KOPT-K1 (cell line): ENCODE data around the gene BID.

Experiments
- H3K27ac ChIP-seq: fragments of 200-600 bp; sonication (generic); 2 replicates; pipeline ENCODE4 v1.5.1; 2016; ENCODE audit warnings: antibody characterized with exemption, mild to moderate bottlenecking, low read depth, low read length; ENCODE audit not compliant: poor library complexity, severe bottlenecking
- H3K36me3 ChIP-seq: fragments of 200-600 bp; sonication (generic); 2 replicates; pipeline ENCODE4 v1.5.1; 2017; ENCODE audit warnings: antibody characterized with exemption, mild to moderate bottlenecking, low read length, moderate library complexity; ENCODE audit not compliant: insufficient read depth
- H3K9me3 ChIP-seq: fragments of 200-600 bp; sonication (generic); 2 replicates; pipeline ENCODE4 v1.5.1; 2017; ENCODE audit warnings: antibody characterized with exemption, low read length, mild to moderate bottlenecking; ENCODE audit not compliant: insufficient read depth, poor library complexity, severe bottlenecking

The BID gene

DNA sequence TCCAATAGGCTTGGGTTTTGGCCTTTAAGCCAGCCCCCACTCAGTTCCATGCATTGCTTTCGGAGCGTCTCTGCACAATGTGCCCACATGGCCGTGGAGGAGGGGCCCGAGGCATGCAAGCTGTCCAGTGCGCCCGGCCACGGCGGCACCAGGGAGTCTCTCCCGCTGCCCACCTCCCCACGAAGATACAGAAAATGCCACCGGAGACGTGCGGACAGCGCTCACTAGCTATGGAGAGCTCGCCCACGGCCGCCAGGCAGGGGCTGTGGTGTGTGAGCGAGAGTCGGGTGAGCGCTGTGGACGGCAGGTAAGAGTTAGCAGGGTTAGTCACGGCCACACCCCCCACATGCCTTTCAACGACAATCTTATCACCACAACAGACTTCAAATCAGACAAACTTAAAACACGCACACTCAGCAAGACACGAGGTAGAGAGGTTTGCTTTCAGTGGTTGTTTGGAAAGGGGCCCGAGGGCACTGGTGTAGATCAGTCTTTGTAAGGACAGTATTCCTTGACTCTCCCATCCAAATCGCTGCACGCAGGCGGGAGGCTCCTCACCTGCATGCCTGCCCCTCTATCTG is 18.7 kb upstream of the BID start:
- no peaks in the 10 kb centered on the region for H3K9me3 ChIP-seq
- peak overlapping the region; percentile 67 for H3K27ac ChIP-seq
- no peaks in the 10 kb centered on the region for H3K36me3 ChIP-seq

DNA sequence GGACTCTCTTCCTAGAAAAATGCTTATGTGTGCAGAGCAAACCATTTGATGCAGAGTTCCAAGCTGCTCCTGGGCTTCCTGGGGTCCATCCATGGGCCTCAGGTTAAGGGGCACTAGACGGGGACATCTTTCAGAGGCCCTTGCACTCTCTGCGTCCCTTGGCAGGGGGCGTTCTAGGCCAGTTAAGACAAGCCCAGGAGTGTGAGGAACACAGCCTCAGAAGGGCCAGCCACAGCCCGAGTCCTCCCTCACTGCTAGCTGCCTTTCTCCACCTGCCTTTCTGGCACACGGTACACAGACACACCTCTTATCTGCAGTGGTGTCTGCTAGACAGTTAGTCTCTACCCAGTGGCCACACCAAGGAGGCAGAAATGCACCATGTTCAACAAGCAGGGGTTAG is 18.0 kb upstream of the BID start:
- Histone ChIP-seq H3K27ac (peak overlapping the region; percentile 67), H3K9me3 (no peaks in the 10 kb centered on the region), H3K36me3 (no peaks in the 10 kb centered on the region)

DNA sequence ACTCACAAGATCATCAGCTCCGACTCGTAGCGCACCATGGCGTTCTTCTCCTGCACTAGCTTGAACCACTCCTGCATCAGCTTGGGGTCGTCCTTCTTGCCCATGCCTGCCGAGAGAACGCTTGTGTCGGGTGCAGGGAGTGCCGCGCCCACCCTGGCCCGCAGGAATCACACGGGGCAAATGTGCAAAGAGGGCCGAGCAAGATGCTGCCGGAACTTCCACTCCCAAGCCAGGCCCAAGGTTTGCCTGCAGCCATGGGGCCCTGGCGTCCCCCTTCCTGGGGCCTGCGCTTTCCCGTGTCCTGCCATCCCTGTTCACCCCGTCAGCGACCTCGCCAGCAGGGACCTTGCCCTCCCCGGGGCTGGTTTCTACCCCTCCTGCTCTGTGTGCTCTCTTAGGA is 16.9 kb upstream of the BID start:
- no peaks in the 10 kb centered on the region for H3K9me3 ChIP-seq
- no peaks in the 10 kb centered on the region for H3K36me3 ChIP-seq
- H3K27ac ChIP-seq = peak overlapping the region; percentile 67

DNA sequence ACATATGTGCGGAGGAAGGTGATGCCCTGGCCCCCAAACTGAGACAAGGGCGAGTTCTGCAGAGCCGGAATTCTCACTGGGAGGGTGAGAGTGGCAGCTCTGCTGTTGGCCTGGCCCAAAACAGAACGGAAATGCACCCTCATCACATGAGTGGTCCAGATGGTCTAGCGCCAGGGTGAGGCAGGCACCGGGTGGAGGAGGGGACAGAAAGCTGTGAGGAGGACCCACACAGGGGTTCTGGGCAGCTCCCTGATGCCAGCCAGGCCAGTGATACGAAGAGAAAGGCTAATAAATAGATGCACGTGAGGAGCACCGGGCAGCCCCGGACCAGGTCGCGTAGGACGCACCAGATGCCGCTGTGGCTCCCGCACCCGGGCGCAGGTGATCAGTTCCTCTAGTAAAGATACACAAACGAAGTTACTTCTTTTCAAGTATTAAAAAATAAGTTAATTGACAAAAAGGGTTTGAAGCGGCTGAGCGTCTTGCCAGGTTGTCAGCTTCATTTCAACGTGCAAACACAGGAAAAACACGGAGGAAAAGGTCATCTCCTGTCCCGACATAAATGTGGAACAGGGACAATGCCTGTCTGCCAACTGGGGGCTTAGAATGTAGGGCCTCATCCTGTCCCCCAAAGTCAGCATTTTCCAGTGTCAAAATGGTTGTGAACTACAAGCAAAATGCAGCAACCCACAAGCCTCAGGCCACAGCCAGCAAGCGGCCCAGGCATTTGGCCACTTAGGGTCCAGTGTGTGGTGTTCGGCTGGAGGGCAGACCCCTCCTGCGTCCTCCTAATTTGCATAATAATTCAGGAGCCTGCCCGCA is 15.3 kb upstream of the BID start:
- Histone ChIP-seq H3K9me3 (no peaks in the 10 kb centered on the region), H3K36me3 (no peaks in the 10 kb centered on the region)

DNA sequence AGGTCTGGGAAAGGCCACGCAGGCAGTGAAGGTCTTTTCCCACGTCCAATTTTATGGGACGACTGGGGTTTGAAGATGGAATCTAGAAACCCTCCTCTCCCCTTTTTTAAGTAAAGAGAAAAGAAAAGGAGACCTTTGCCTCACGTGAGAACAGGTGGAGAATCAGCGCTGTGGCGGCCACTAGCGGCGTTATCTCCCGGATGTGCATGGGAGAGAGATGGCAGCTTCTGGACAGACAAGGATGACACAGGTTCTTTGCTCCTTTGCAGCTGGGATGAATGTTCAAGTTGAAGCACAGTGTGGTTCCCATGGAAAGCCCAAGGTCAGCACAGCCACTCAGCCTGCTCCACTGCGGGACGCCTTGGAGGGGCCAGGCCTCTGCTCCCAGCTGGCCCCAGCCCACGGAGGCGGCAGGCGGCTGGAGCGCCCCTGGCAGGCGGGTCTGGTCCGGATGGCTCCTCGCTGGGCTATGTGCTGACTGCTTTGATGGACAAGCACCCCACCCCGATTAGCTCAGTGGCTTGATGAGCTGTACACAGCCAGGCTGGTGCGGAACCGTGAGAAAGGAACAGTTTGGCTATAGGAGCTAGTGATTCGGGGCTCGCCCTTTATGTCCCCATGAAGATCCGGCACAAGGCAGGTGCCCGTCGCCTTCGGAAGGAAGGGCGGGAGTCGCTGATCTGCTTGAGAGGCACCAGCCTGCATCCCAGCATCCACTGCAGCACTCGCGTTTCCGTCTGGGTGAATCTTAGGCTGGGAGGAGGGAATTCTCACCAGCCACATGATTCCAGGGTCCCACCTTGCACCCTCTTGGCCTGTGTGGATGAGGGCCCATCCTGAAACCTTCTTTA is 14.5 kb upstream of the BID start:
- peak overlapping the region; percentile 98 for H3K27ac ChIP-seq
- H3K9me3 ChIP-seq = no peaks in the 10 kb centered on the region
- H3K36me3 ChIP-seq = no peaks in the 10 kb centered on the region

More for the DNA sequence above, 15.3 kb upstream of the BID start:
- H3K27ac ChIP-seq = peak overlapping the region; percentile 98

DNA sequence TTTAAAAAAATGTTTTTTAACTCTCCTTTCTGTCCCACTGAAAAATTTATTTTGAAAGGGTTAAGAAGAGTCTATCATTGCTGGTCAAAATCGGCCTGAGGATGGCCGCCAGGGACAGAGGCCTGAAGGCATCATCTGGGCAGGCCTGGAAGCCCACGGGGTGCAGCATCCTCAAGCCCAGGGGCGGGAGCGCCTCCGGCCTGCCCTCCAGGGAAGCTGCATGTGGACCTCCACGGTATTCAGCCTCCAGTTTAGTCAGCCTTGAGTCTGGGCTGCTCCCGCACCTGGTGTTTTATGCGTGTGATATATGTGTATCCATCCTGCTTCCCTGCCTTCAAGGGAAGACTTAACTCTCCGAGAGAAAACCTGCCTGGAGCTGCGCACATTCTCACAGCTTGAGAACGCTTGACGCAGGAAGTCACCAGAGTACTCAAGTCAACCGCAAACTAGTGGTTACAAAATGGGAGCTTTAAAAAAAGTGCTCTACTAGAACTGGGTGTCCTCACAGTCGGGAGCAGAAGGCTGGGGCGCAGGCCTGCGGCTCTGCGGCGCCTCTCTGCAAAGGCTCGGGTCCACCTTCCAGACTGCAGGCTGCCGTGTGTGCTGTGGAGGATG is 13.6 kb upstream of the BID start:
- H3K9me3 ChIP-seq = no peaks in the 10 kb centered on the region
- H3K27ac ChIP-seq = peak overlapping the region; percentile 98
- no peaks in the 10 kb centered on the region for H3K36me3 ChIP-seq

DNA sequence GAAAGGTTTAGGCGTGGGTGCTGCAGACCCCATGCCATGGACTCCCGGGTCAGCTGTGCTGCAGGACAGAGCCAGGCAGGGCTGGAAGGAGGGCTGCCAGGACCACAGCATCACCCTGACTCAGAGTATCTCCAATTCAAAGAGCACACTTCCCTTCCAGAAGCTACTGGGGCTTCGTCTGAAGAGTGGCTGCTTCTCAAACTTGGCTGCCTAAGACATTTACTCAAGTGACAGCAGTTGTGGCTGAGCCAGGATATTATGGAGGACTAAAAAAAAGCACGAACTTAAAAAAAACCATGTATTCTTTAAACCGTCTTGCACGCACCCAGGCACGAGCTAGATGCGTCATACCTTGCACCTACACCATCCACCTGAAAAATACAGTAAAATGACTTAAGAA is 13.0 kb upstream of the BID start:
- Histone ChIP-seq H3K27ac (peak overlapping the region; percentile 98), H3K9me3 (no peaks in the 10 kb centered on the region), H3K36me3 (no peaks in the 10 kb centered on the region)

DNA sequence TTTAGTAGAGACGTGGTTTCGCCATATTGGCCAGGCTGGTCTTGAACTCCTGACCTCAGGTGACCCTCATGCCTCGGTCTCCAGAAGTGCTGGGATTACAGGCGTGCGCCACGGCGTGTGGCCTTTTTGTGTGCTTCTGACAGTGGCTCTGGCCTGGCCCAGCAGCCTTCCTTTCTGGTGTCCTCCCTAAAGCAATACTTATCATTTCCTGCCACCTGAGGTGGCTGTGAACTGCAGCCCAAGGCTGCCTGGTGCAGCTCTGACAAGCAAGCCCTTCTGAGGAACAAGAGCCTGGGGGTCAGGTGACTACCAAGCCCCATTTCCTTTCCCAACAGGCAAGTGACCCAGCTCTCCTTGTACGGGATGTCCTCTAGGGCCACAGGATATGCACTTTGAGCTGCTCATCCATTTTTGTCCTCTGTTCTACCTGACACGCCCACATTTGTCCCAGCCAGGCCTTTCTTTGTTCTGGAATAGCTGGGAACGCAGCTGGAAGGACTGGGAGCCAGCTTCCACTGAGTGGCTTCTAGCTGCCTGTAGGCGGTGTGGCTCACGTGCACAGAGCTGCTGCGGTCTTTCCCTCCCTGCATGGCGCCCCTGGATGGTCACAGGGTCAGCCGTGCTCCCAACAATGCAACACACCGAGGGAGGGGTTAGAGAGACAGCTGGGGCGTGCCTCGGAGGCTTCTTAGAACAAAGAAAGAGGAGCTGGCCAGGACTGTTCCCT is 12.3 kb upstream of the BID start:
- Histone ChIP-seq H3K9me3 (no peaks in the 10 kb centered on the region), H3K27ac (peak overlapping the region; percentile 98), H3K36me3 (no peaks in the 10 kb centered on the region)

DNA sequence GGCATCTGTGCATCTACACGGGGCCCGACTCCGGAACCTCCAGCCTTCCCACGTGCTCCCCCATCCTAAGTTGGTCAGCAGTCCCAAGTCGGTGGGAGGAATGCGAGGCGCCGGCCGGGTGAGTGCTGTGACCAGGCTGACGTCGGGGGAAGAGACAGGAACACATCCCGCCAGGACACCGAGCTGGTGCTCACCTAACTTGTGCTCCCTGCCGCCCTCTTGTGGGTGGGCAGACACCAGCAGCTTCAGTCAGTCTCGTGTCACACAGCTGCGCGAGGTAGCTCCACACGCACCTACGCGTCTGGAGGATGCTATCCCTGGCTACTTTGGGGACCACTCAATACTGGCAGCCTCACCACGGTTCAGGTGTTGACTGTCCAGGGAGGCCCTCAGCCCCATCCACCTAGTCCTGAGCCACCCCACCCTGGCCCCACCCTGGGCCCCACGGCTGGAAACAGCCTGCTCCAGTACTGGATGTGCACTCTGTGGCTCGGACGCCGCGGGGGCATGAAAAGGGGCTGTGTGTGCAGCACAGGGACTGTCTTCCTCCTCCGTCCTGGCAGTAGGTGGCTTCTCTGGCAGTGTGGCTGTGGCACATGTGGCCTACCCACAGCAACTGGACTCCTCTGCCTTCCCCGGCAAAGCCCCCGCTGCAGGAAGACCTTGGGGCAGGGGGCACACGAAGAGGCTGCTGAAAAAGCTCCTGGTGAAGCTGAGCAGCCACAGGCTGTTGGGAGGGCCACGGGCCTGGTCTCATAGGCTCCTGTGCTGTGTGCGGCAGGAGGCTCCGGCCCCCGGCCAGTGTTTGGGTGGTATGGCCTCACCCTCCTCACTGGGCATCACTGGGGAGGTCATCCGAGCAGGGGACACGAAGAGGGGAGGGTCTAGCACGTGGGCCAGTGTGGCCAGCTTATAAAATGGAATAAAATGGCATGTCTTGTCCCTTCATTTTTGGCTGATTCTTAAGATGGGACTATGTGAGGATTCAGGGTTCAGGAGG is 11.2 kb upstream of the BID start:
- Histone ChIP-seq H3K9me3 (no peaks in the 10 kb centered on the region), H3K27ac (peak overlapping the region; percentile 98), H3K36me3 (no peaks in the 10 kb centered on the region)

DNA sequence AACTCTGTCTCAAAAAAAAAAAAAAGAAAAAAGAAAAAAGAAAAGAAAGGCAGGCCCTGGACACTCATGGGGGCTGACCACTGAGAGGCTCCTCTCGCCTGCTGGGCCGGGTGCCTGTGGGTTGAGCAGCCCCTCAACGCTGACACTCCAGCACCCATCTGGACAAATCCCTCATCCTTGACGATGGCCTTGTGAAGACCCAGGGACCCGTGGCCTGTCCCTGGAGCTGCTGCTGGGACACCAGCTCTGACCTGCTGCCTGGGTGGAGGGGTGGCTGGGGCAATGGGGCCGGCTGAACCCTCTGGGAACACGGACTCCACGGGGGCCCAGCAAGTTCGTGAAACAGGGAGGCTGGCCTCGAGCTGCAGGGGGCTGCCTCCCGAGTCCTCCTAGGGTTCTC is 10.5 kb upstream of the BID start:
- Histone ChIP-seq H3K9me3 (no peaks in the 10 kb centered on the region), H3K36me3 (no peaks in the 10 kb centered on the region), H3K27ac (peak overlapping the region; percentile 98)

DNA sequence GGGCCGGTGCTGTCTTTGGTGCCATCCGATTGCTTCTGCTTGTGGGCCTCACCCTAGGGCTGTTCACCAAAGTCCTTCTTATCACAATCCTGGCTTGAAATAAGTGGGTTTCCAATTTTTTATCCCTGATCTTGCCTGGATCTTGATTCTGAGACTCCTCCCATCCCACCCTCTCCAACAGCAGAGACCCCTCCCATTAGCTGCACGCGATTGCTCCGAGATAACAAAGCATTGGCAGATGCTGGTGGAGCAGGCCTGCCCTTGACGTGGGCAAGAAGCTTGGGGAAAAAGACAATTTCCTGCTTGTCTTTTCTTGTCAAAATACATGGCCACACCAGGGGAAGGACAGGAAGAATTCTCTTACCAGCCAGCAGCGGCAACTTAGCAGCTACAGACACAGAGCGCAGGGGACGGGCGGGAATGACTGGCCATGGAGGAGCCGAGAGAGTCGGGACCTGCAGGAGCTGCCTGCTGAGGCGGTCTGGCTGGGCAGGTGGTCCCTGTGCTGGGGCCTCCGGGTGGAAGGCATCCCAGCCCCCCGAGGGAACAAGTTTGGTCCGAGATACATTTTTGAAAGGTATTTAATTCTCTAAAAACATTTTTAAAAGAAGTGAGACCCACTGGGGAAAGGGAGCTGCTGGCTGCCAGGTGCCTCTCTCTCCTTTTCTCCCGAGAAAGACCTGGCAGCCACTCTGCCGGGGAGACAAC is 9.7 kb upstream of the BID start:
- H3K9me3 ChIP-seq = no peaks in the 10 kb centered on the region
- H3K36me3 ChIP-seq = no peaks in the 10 kb centered on the region
- peak overlapping the region; percentile 100 for H3K27ac ChIP-seq

DNA sequence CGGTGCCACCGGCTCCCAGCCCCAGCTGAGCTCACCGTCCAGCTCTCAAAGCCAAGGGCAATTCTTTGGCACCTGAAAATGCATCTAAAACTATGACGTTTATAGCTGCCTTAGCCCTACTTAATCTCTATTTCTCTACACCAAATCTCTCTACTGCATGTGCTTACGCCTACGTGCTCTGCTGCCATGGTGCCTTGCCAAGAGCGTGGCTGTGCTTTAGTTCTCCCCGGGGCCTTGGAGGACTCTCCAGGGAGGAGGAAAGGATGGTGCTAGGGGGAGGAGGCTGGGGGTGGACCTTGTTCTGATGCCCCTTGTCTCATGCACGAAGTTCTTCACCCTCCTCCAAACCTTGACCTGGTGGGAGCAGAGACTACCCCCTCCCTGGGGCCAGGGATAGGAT is 9.0 kb upstream of the BID start:
- Histone ChIP-seq H3K9me3 (no peaks in the 10 kb centered on the region), H3K27ac (peak overlapping the region; percentile 100), H3K36me3 (no peaks in the 10 kb centered on the region)

DNA sequence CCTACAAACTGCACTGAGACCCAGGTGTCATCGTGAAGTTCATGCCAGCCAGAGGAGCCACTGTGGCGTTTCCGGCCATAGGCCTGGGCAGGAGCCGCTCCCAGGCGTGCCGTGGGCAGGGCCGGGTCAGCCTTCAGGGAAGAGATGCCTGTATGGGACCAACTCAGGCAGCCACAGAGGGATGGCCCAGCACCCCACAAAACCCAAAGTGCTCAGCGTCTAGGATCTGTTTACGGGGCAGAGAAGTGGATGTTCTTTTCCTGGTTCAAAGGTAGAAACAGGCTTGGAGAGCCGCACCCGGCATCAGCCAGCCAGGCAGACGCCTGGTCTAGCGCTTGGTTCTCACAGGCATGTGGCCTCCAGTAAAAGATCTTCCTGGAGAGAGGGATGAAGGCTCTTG is 8.4 kb upstream of the BID start:
- Histone ChIP-seq H3K9me3 (no peaks in the 10 kb centered on the region), H3K36me3 (no peaks in the 10 kb centered on the region), H3K27ac (peak overlapping the region; percentile 100)
